ENCODE data around the gene SPEN. TPM values are rescaled to one million over a fixed set of nuclear protein-coding genes. Genes with fewer than 3 reads are reported as not detected.

SPEN gene
- total RNA-seq, 1 donor from 2014 or later = 123 TPM

GRCh38 chr1:15939181-15940109 lies 91.9 kb downstream of the SPEN start:
- peak overlapping the region; percentile 81 for H3K27ac Mint-ChIP-seq
- no peaks in the 10 kb centered on the region for H3K9me3 Mint-ChIP-seq
- no peak for DNase-seq
- ATAC-seq (ENCODE audit: low read depth) = no peak
- H3K36me3 Mint-ChIP-seq (ENCODE audit: low read depth) = peaks cover 87% of the 10 kb centered on the region
- ChIA-PET CTCF (no interaction called here), POLR2A (no interaction called here)
- TF ChIP-seq CTCF (IDR thresholded peaks at IDR 0.05) = no peak
- H3K4me3 Mint-ChIP-seq = no peak overlapping the region
- intact Hi-C loops (cut with micrococcal nuclease) = loop anchor here (5.0 kb wide), 1 partner anchor 38 kb away; the partner anchor contains the start of gene ZBTB17
- peaks cover 7% of the 10 kb centered on the region for H3K4me1 Mint-ChIP-seq
- H3K27me3 Mint-ChIP-seq = no peaks in the 10 kb centered on the region

DNA sequence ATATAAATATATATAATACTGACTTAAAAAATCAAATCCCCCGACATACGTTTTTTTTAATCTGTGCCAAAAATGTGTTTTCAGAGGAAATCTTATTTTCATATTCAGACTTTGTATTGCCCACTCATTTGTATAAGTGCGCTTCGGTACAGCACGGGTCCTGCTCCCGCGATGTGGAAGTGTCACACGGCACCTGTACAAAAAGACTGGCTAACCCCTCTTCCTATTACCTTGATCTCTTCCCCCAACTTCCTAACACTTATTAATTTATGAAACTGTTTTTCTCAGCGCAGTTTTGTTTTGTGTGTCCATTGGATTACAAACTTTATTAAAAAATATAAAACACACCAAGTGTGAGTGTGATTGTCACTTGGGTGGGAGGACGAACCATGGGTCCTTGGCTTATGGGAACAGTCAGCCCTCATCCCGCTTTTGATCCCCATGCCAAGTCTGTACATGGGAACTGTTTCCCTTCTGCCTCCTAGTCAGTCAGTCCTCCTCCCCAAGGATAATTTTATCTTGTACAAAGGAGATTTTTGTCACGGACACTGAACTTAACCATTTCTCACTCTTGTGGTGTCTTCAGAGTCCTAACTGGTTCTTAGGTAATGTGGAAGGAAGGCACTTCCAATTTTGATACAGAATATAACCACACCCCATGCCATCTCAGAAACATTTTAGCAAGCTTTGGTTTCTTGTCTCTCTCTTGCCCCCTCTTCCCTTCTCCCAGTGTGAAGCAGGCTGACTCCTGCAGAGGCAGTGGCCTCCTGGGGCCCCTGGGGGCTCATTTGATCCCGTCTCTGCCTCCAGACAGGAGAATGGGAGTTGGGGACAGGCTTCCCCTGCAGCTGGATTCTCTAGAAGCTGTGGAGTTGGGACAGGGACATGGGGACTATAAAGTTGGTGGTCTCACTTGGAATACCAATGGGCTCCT lies 92.9 kb downstream of the SPEN start:
- Mint-ChIP-seq H3K36me3 (ENCODE audit: low read depth) (peaks cover 84% of the 10 kb centered on the region), H3K4me1 (peaks cover 7% of the 10 kb centered on the region), H3K27me3 (no peaks in the 10 kb centered on the region), H3K27ac (peak overlapping the region; percentile 41), H3K9me3 (no peaks in the 10 kb centered on the region), H3K4me3 (no peak overlapping the region)
- no peak for DNase-seq
- ChIA-PET CTCF (interaction anchor here (1.0 kb wide), 1 partner anchor 125 kb away, joined by 3 read pairs; no protein-coding TSS in a partner anchor), POLR2A (interaction anchor here (1.2 to 1.7 kb wide), 2 partner anchors 10 to 26 kb away, joined by 5 read pairs; no protein-coding TSS in a partner anchor)
- ATAC-seq (ENCODE audit: low read depth) = no peak
- no peak for TF ChIP-seq CTCF (IDR thresholded peaks at IDR 0.05)
- intact Hi-C loops (cut with micrococcal nuclease) = no loop called here

DNA sequence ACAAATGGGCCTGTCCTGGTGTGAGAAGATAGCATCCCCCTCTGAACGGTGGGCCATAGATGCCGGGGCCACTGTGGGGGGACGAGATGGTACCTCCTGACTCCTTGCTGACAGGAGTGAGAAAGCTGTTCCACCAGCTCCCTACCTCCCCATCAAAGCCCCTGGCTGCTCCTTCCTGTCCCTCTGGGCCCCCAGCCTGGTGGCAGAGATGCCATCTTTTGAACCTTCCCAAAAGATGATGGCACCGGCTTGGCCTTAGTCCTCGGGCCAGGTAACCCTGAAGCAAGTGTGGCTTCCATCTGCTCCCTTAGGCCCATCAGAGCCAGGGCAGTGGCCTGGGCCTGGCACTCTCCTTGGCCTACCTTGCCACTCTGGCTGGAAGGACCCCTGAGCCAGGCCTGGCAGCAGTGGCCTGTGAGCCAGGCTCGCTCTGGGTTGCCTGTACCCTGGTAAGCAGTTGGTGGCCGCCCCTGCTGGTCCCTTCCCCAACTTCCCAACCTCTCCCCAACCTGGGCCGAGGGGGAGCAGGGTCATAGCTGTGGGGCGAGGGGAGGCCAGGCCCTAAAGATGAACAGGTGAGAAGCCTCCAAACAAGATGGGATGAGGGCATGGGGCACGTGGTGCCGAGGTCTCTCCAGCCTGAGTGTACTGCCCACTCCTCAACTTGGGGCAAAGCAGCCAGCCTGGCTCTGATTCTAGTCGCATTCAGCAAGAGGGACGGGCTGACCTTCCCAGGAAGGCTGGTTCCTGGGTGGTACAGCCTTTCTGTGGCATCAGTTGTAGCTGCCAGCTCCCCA lies 93.7 kb downstream of the SPEN start:
- no peak for DNase-seq
- ChIA-PET POLR2A (interaction anchor here (1.2 to 1.8 kb wide), 6 partner anchors 9 to 90 kb away, joined by 3 to 10 read pairs (median 6); partner anchors contain the start of gene ZBTB17), CTCF (interaction anchor here (1.0 kb wide), 1 partner anchor 126 kb away, joined by 3 read pairs; no protein-coding TSS in a partner anchor)
- no peak overlapping the region for H3K27ac Mint-ChIP-seq
- H3K27me3 Mint-ChIP-seq = no peaks in the 10 kb centered on the region
- no peak for ATAC-seq (ENCODE audit: low read depth)
- intact Hi-C loops (cut with micrococcal nuclease) = no loop called here
- H3K4me3 Mint-ChIP-seq = no peak overlapping the region
- no peaks in the 10 kb centered on the region for H3K9me3 Mint-ChIP-seq
- peaks cover 7% of the 10 kb centered on the region for H3K4me1 Mint-ChIP-seq
- H3K36me3 Mint-ChIP-seq (ENCODE audit: low read depth) = peaks cover 80% of the 10 kb centered on the region
- TF ChIP-seq CTCF (IDR thresholded peaks at IDR 0.05) = no peak

- H3K4me3 Mint-ChIP-seq = no peak overlapping the region
- no peaks in the 10 kb centered on the region for H3K9me3 Mint-ChIP-seq
- ATAC-seq (ENCODE audit: low read depth) = no peak
- H3K36me3 Mint-ChIP-seq (ENCODE audit: low read depth) = peaks cover 82% of the 10 kb centered on the region
- H3K27me3 Mint-ChIP-seq = no peaks in the 10 kb centered on the region
- CTCF ChIA-PET = no interaction called here
- intact Hi-C loops (cut with micrococcal nuclease) = no loop called here
- H3K27ac Mint-ChIP-seq = no peak overlapping the region
- no peak for DNase-seq
- H3K4me1 Mint-ChIP-seq = peaks cover 13% of the 10 kb centered on the region
- POLR2A ChIA-PET = interaction anchor here (0.5 to 1.8 kb wide), 6 partner anchors 14 to 340 kb away, joined by 3 to 10 read pairs (median 6); partner anchors contain the start of gene ZBTB17
- TF ChIP-seq CTCF (IDR thresholded peaks at IDR 0.05) = no peak
Observed at GRCh38 chr1:15941899-15942660, 94.6 kb downstream of the SPEN start.
